Smooth muscle cell (in vitro differentiated cells): ENCODE results near the gene LMO4. TPM values are rescaled to one million over a fixed set of nuclear protein-coding genes. Genes with fewer than 3 reads are reported as not detected.

Source experiments
- DNase-seq: peaks from one replicate; lab custom pipeline; 2025; ENCODE audit not compliant: unreplicated experiment; lab: John Stamatoyannopoulos, UW
- H2AFZ ChIP-seq: fragments of 200-600 bp; sonication (generic); 2 replicates; pipeline ENCODE4 v1.6.0; 2016; ENCODE audit warnings: antibody characterized with exemption, low read depth, mild to moderate bottlenecking
- H3F3A ChIP-seq: fragments of 200-600 bp; sonication (generic); 2 replicates; pipeline ENCODE4 v1.6.0; 2017; ENCODE audit warnings: antibody characterized with exemption, low read depth
- H3K27ac ChIP-seq: fragments of 200-600 bp; sonication (generic); 2 replicates; pipeline ENCODE4 v1.5.1; 2016; ENCODE audit warnings: low read depth, mild to moderate bottlenecking
- H3K27me3 ChIP-seq: fragments of 200-600 bp; sonication (generic); 2 replicates; pipeline ENCODE4 v1.6.1; 2016; ENCODE audit warnings: low read depth, mild to moderate bottlenecking
- H3K36me3 ChIP-seq: fragments of 200-600 bp; sonication (generic); 2 replicates; pipeline ENCODE4 v1.5.1; 2016; ENCODE audit warnings: low read depth
- H3K4me1 ChIP-seq: fragments of 200-600 bp; sonication (generic); 2 replicates; pipeline ENCODE4 v1.5.1; 2016; ENCODE audit warnings: low read depth
- H3K4me2 ChIP-seq: fragments of 200-600 bp; sonication (generic); 2 replicates; pipeline ENCODE4 v1.6.0; 2016; ENCODE audit warnings: mild to moderate bottlenecking
- H3K4me3 ChIP-seq: fragments of 200-600 bp; sonication (generic); 2 replicates; pipeline ENCODE4 v1.5.1; 2016; ENCODE audit warnings: mild to moderate bottlenecking
- H3K79me2 ChIP-seq: fragments of 200-600 bp; sonication (generic); 2 replicates; pipeline ENCODE4 v1.6.0; 2016; ENCODE audit warnings: low read depth, mild to moderate bottlenecking
- H3K9ac ChIP-seq: fragments of 200-600 bp; sonication (generic); 2 replicates; pipeline ENCODE4 v1.6.0; 2016; ENCODE audit warnings: low read depth
- H3K9me3 ChIP-seq: fragments of 200-600 bp; sonication (generic); replicated peaks from 2 replicates; pipeline ENCODE4 v1.5.1; 2016; ENCODE audit warnings: low read depth
- H4K20me1 ChIP-seq: fragments of 200-600 bp; sonication (generic); 2 replicates; pipeline ENCODE4 v1.6.0; 2016; ENCODE audit warnings: low read depth
- CTCF ChIP-seq: fragments of 200-600 bp; sonication (generic); IDR thresholded peaks from 2 replicates; pipeline ENCODE4 v1.5.1; 2017; ENCODE audit warnings: borderline replicate concordance, mild to moderate bottlenecking, antibody characterized with exemption; ENCODE audit not compliant: insufficient read depth, poor library complexity, severe bottlenecking
- WGBS: methylation state at CpG from one replicate; pipeline ENCODE4 v1.1.7; 2016; ENCODE audit warnings: low lambda C conversion rate; 5-methylcytosine and 5-hydroxymethylcytosine counted together
- polyA plus RNA-seq: library from polyadenylated mRNA; unstranded; fragments of >200 nt; fragmentation: Nextera tagmentation; extraction: Ambion mirVana; gene quantifications from 2 replicates; pipeline ENCODE4 v1.2.1, GENCODE V29; 2016
- total RNA-seq: library from RNA; depleted of rRNA; stranded (reverse); fragments of >200 nt; gene quantifications from 2 replicates; pipeline ENCODE4 v1.2.3, GENCODE V29; 2014

Gene LMO4
- total and polyA plus RNA-seq, 2 experiments from 2014 or later = 54.2 to 140 TPM

- H3K4me1 ChIP-seq = peaks cover 9% of the 10 kb centered on the region
- DNase-seq = no peak
- H3K36me3 ChIP-seq = no peaks in the 10 kb centered on the region
- H3K27me3 ChIP-seq = no peaks in the 10 kb centered on the region
- H3K9me3 ChIP-seq = no peaks in the 10 kb centered on the region
- no peaks in the 10 kb centered on the region for H3F3A ChIP-seq
- H4K20me1 ChIP-seq = no peaks in the 10 kb centered on the region
- H2AFZ ChIP-seq = no peak overlapping the region
- no peak overlapping the region for H3K4me2 ChIP-seq
- WGBS = 43% methylated on average over 10 of the region's 10 CpGs
- peaks cover 23% of the 10 kb centered on the region for H3K79me2 ChIP-seq
- TF ChIP-seq CTCF = peak; percentile 71
- H3K9ac ChIP-seq = no peak overlapping the region
- no peak overlapping the region for H3K27ac ChIP-seq
- H3K4me3 ChIP-seq = no peak overlapping the region
These were observed 2.5 kb upstream of the LMO4 start for GRCh38 chr1:87325982-87326738.

- Histone ChIP-seq H2AFZ (peak overlapping the region; percentile 52), H3K9me3 (no peaks in the 10 kb centered on the region), H3F3A (no peaks in the 10 kb centered on the region), H3K27ac (peak overlapping the region; percentile 90), H4K20me1 (peaks cover 14% of the 10 kb centered on the region), H3K27me3 (no peaks in the 10 kb centered on the region), H3K4me2 (peak overlapping the region; percentile 81), H3K9ac (peak overlapping the region; percentile 73), H3K79me2 (peaks cover 37% of the 10 kb centered on the region), H3K36me3 (no peaks in the 10 kb centered on the region), H3K4me3 (peak overlapping the region; percentile 96), H3K4me1 (peaks cover 19% of the 10 kb centered on the region)
- no peak for TF ChIP-seq CTCF
- DNase-seq = no peak
- WGBS = 16% methylated on average over 27 of the region's 27 CpGs
These were observed 1.1 kb upstream of the LMO4 start for GRCh38 chr1:87327376-87328271.

- Histone ChIP-seq H3K9ac (peak overlapping the region; percentile 91), H3K9me3 (no peaks in the 10 kb centered on the region), H3K36me3 (no peaks in the 10 kb centered on the region), H3K4me3 (peak overlapping the region; percentile 96), H3F3A (no peaks in the 10 kb centered on the region), H4K20me1 (peaks cover 29% of the 10 kb centered on the region), H3K4me1 (peaks cover 33% of the 10 kb centered on the region), H3K4me2 (peak overlapping the region; percentile 87), H3K27me3 (no peaks in the 10 kb centered on the region), H2AFZ (no peak overlapping the region), H3K79me2 (peaks cover 52% of the 10 kb centered on the region), H3K27ac (peak overlapping the region; percentile 90)
- no peak for TF ChIP-seq CTCF
- no peak for DNase-seq
- WGBS = 1% methylated on average over 26 of the region's 35 CpGs
These were observed 408 bp downstream of the LMO4 start for GRCh38 chr1:87329051-87329525.
